K562 treated with DMSO at 1 percent for 24 hours (cell line): ENCODE data around the gene NUP37. TPM values are rescaled to one million over a fixed set of nuclear protein-coding genes. Genes with fewer than 3 reads are reported as not detected.

Experiments used
- total RNA-seq: library from RNA; unstranded; fragments of 300-600 nt; gene quantifications from 2 replicates; pipeline ENCODE4 v1.2.3, GENCODE V29; 2022; ENCODE audit warnings: low read depth; ENCODE audit not compliant: insufficient read depth

Gene NUP37
- 56.7 and 57.2 TPM in 2 replicates for total RNA-seq

GRCh38 chr12:102119674-102120563, at the start of gene NUP37, which contains the start of gene PARPBP:
Gene NUP37, minus strand, starts transcription at chr12:102120114. Its CDS starts 1,596 bp downstream, at chr12:102118518.
Gene PARPBP, plus strand, starts transcription at chr12:102120183. Its CDS starts 3,706 bp downstream, at chr12:102123889.

GRCh38 chr12:102061560-102062418, 58.1 kb downstream of the NUP37 start, which contains the start of gene WASHC3:
Gene WASHC3, minus strand, starts transcription at chr12:102061991. Its CDS starts 29 bp downstream, at chr12:102061962.

Other genes with a start within 250 kb of the NUP37 start
- 12.3 and 13.0 TPM in 2 replicates for gene DRAM1, start 242.5 kb downstream of the NUP37 start, total RNA-seq
- 27.8 and 34.1 TPM in 2 replicates for gene WASHC3, start 58.1 kb downstream of the NUP37 start, total RNA-seq
- gene PARPBP, start 69 bp upstream of the NUP37 start, total RNA-seq, result 12.4 and 15.2 TPM in 2 replicates
- gene PMCH, start 77.7 kb upstream of the NUP37 start, total RNA-seq, result not detected in 2 replicates